AG09319 (cell line): Measurements from ENCODE around the gene GRWD1.

Source experiments
- DNase-seq: peaks from one replicate; pipeline ENCODE4 v3.0.0-alpha.2; 2010; ENCODE audit warnings: low read depth; ENCODE audit errors: extremely low read depth
- CTCF ChIP-seq: IDR thresholded peaks from 2 replicates; pipeline ENCODE4 v1.5.1; 2011; ENCODE audit warnings: low read depth, mild to moderate bottlenecking, inconsistent platforms, low read length, moderate library complexity

Gene GRWD1

GRCh38 chr19:48400018-48400742, 45.6 kb upstream of the GRWD1 start:
- DNase-seq = no peak
- TF ChIP-seq CTCF = no peak

GRCh38 chr19:48401287-48401686, 44.5 kb upstream of the GRWD1 start:
- TF ChIP-seq CTCF = no peak
- DNase-seq = no peak

GRCh38 chr19:48403606-48404005, 42.2 kb upstream of the GRWD1 start:
- DNase-seq = no peak
- no peak for TF ChIP-seq CTCF

- no peak for DNase-seq
- no peak for TF ChIP-seq CTCF
Measured at GRCh38 chr19:48405010-48405659, 40.6 kb upstream of the GRWD1 start.

GRCh38 chr19:48405850-48406249, 39.9 kb upstream of the GRWD1 start:
- DNase-seq = no peak
- no peak for TF ChIP-seq CTCF

GRCh38 chr19:48413879-48414587, 31.8 kb upstream of the GRWD1 start:
- TF ChIP-seq CTCF = no peak
- DNase-seq = no peak

- TF ChIP-seq CTCF = no peak
- DNase-seq = no peak
Measured at GRCh38 chr19:48415395-48415794, 30.4 kb upstream of the GRWD1 start.
